ENCODE data around the gene EFEMP2.

DNA sequence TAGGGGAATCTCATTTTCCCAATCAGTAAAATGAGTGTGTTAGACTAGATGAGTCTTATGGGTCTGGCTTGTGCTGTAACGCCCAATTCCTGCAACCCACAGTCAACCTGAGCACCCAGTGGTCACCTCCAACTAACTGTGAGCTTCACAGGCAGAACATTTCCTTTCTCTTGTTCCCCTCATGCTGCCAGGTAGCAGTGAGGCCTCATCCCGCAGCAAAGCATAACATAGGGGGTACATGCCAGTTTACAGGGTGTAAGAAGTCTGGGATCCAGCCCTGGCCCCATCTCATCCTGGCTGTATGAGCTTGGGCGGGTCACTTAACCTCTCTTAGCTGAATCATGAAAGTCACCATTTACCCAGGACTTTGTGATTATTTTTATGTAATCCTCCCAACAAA is 3.7 kb downstream of the EFEMP2 start:
- TF ChIP-seq POLR2A (IDR thresholded peaks at IDR 0.05) = no peak
- TF ChIP-seq, protein P1, sequence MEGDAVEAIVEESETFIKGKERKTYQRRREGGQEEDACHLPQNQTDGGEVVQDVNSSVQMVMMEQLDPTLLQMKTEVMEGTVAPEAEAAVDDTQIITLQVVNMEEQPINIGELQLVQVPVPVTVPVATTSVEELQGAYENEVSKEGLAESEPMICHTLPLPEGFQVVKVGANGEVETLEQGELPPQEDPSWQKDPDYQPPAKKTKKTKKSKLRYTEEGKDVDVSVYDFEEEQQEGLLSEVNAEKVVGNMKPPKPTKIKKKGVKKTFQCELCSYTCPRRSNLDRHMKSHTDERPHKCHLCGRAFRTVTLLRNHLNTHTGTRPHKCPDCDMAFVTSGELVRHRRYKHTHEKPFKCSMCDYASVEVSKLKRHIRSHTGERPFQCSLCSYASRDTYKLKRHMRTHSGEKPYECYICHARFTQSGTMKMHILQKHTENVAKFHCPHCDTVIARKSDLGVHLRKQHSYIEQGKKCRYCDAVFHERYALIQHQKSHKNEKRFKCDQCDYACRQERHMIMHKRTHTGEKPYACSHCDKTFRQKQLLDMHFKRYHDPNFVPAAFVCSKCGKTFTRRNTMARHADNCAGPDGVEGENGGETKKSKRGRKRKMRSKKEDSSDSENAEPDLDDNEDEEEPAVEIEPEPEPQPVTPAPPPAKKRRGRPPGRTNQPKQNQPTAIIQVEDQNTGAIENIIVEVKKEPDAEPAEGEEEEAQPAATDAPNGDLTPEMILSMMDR (IDR thresholded peaks at IDR 0.05) = no peak

All from esophagus squamous epithelium (tissue), 4 donors.